Heart right ventricle (tissue), 16 donors: ENCODE results near the gene ROS1. TPM values are rescaled to one million over a fixed set of nuclear protein-coding genes. Genes with fewer than 3 reads are reported as not detected.
A peak's percentile ranks its signal among the peaks of the same experiment; 100 is the strongest.

Experiments used
- ATAC-seq, 8 donors: fragments of 200-7000 bp; cut with Tn5 transposase; one replicate each; pipeline ENCODE4 v1.9.1; 2020; ENCODE audit warnings: mild to moderate bottlenecking in 8 of 8, moderate library complexity in 8 of 8, moderate number of reproducible peaks in 1 of 8
- DNase-seq, 2 donors: peaks; one replicate each; pipeline ENCODE4 v3.0.0-alpha.2; 2020
- H3K27ac ChIP-seq, 10 donors: fragments of 200-600 bp; sonication (generic) in 2 of 10; one replicate each; pipeline versions ENCODE4 v1.5.0 to v1.8.0; 2020 to 2022; ENCODE audit warnings: mild to moderate bottlenecking in 3 of 10
- H3K27me3 ChIP-seq, 7 donors: fragments of 200-600 bp; one replicate each; pipeline ENCODE4 v1.8.0; 2021 to 2022; ENCODE audit warnings: mild to moderate bottlenecking in 2 of 7
- H3K36me3 ChIP-seq, 9 donors: fragments of 200-600 bp; sonication (generic) in 1 of 9; one replicate each; pipeline versions ENCODE4 v1.5.0 to v1.8.0; 2020 to 2022; ENCODE audit warnings: mild to moderate bottlenecking in 2 of 9
- H3K4me1 ChIP-seq, 9 donors: fragments of 200-600 bp; sonication (generic) in 1 of 9; one replicate each; pipeline versions ENCODE4 v1.5.0 to v1.8.0; 2020 to 2022; ENCODE audit warnings: mild to moderate bottlenecking in 4 of 9
- H3K4me3 ChIP-seq, 10 donors: fragments of 200-600 bp; sonication (generic) in 2 of 10; one replicate each; pipeline versions ENCODE4 v1.5.0 to v1.8.0; 2020 to 2022; ENCODE audit warnings: mild to moderate bottlenecking in 7 of 10, moderate library complexity in 2 of 10
- H3K9me3 ChIP-seq, 11 donors: fragments of 200-600 bp in 10 of 11; sonication (generic) in 2 of 11; one replicate each; pipeline versions ENCODE4 v1.5.0 to v1.8.0; 2013 to 2022; ENCODE audit warnings: mild to moderate bottlenecking in 2 of 11, control low read depth in 1 of 11, moderate library complexity in 1 of 11
- WGBS, 2 donors: extraction: QIAGEN DNeasy Blood & Tissue Kit; methylation state at CpG; one replicate each; pipeline ENCODE4 v1.1.7; 2013; ENCODE audit warnings: inconsistent platforms in 1 of 2; 5-methylcytosine and 5-hydroxymethylcytosine counted together
- intact Hi-C, 10 donors: fragments of 100-400 bp; cut with DNase I; formaldehyde crosslinking; loops; one replicate each; pipeline versions ENCODE4 v1.11.1 to v1.14.2; 2022
- polyA plus RNA-seq, 2 donors: library from polyadenylated mRNA; stranded (reverse); fragments of 200-250 nt; gene quantifications; one replicate each; pipeline ENCODE4 v1.2.3, GENCODE V29; 2013
- total RNA-seq, 10 donors: library from RNA; stranded (reverse); fragmentation: NEBNext Ultra II Directional in 3 of 10; extraction: Animal tissue kit (Norgen Biotek cat#: 25700) in 3 of 10; gene quantifications; one replicate each; pipeline versions ENCODE4 v1.2.1 to v1.2.4, GENCODE V29; 2021 to 2023
- TF ChIP-seq, protein P1 (sequence below), 9 donors: fragments of 200-600 bp; sonication (generic) in 2 of 9; IDR thresholded peaks; one replicate each; pipeline versions ENCODE4 v1.5.0 to v1.8.0; 2021 to 2022; ENCODE audit warnings: antibody characterized with exemption in 9 of 9, mild to moderate bottlenecking in 5 of 9, moderate library complexity in 1 of 9
- donor health status: Arrhythmogenic right ventricular cardiomyopathy.
- donor health status: ischemic (EF 13 %, LVEDD 7.1; RV severe dilation, severe dysfunction).
- donor health status: healthy with polysubstance abuse.
- donor health status: DM: no; HTN: yes; CAD: no.
- donor health status: DM: no; HTN: no; CAD: no.
- donor health status: ischemic (EF 25% LVEDD 6.9; RV normal size, moderate dysfunction).
- donor health status: ischemic (EF 25% LVEDD 5.7; RV mildly dilated, moderate dysfunction).
- donor health status: healthy.
- donor health status: DM: yes; HTN: yes; CAD: no.
- donor health status: Ischemic cardiomyopathy.
- donor health status: ischemic (EF 35%, LVEDD 5.7; RV mildly dilated, moderate dysfunction).
- donor health status: nonischemic (EF 11% LVEDD 7.7; RV severe dilation, severe dysfunction).
- donor health status: DM: yes; HTN: yes; CAD: no.
- donor health status: PGD.
- donor health status: ischemic (EF 29% LVEDD 5.4; RV normal size, mild dysfunction).
- donor health status: nonischemic (EF 23%, LVEDD 6.1; RV moderate dilation, normal function).

Gene ROS1
- total and polyA plus RNA-seq, 12 donors: 0.02 to 0.13 (median 0.08) TPM; not detected in 4

DNA sequence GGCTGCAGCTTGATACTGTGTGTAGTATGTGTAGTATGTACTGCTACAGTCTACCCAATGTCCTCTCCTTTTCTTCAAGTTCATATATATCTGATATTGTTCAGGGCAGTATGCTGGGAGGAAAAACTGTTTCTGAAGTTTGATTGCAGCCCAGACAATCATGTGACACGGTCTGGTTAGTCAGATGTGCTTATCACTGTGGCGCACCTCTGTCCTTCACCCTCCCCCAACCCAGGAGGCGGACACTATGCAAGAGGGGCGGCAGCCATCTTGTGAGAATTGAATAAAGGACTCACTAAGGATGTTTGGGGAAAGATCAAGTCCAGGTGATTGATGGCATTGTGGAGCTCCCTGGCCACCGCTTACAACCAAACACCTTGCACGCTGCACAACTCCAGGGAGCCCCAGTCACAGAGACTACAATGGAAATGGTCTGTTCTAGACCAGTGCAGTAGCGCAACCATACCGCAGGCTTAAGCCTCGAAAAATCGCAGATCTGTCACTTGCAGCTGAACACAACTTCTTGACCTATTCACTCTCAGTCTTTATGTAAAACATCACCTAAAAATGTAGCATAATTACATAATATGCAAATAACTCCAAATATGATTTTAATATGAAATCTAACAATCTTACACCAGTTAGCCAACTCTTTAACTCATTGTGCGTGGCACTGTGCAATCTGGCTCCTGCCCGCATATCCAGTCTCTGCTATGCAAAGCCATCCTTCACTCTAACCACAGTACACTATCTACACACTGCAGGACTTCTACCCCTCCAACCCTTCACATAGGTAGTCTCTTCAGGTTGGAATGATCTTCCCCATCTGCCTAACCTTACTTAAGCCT lies 81.1 kb downstream of the ROS1 start:
- intact Hi-C loops: loop anchor here in 9 of 10 donors (5.0 to 10.0 kb wide), 8 partner anchors 100 to 480 kb away; partner anchors contain the start of gene GOPC (in 4 of the 9)

GRCh38 chr6:117338567-117338966 lies 87.2 kb downstream of the ROS1 start:
- intact Hi-C loops: no loop called here
- WGBS, 2 donors: 25 to 31% methylated on average over 1 of the region's 1 CpG
- Histone ChIP-seq H3K36me3 (no peaks in the 10 kb centered on the region), H3K4me3 (no peak overlapping the region), H3K9me3 (peaks cover 0 to 5% (median 0%) of the 10 kb centered on the region in 11 donors), H3K4me1 (no peaks in the 10 kb centered on the region), H3K27me3 (peaks cover 0 to 3% (median 0%) of the 10 kb centered on the region in 7 donors), H3K27ac (no peak overlapping the region)
- ATAC-seq (peak in 6 of 8 donors; percentile 46 to 75 (median 72)), DNase-seq (peak; percentile 17 to 49)
- TF ChIP-seq, protein P1, sequence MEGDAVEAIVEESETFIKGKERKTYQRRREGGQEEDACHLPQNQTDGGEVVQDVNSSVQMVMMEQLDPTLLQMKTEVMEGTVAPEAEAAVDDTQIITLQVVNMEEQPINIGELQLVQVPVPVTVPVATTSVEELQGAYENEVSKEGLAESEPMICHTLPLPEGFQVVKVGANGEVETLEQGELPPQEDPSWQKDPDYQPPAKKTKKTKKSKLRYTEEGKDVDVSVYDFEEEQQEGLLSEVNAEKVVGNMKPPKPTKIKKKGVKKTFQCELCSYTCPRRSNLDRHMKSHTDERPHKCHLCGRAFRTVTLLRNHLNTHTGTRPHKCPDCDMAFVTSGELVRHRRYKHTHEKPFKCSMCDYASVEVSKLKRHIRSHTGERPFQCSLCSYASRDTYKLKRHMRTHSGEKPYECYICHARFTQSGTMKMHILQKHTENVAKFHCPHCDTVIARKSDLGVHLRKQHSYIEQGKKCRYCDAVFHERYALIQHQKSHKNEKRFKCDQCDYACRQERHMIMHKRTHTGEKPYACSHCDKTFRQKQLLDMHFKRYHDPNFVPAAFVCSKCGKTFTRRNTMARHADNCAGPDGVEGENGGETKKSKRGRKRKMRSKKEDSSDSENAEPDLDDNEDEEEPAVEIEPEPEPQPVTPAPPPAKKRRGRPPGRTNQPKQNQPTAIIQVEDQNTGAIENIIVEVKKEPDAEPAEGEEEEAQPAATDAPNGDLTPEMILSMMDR (IDR thresholded peaks at IDR 0.05): no peak

More for the DNA sequence above, 81.1 kb downstream of the ROS1 start:
- H3K4me1 ChIP-seq: no peaks in the 10 kb centered on the region
- H3K9me3 ChIP-seq: no peaks in the 10 kb centered on the region
- no peaks in the 10 kb centered on the region for H3K36me3 ChIP-seq
- H3K27me3 ChIP-seq: peaks cover 0 to 9% (median 0%) of the 10 kb centered on the region in 7 donors
- 82 to 84% methylated on average over 12 of the region's 12 CpGs for WGBS, 2 donors
- no peak overlapping the region for H3K27ac ChIP-seq
- no peak overlapping the region for H3K4me3 ChIP-seq
- DNase-seq (no peak), ATAC-seq (no peak)
- TF ChIP-seq, protein P1 (IDR thresholded peaks at IDR 0.05): no peak

GRCh38 chr6:117329926-117330325 lies 95.8 kb downstream of the ROS1 start:
- Histone ChIP-seq H3K36me3 (no peaks in the 10 kb centered on the region), H3K9me3 (peaks cover 0 to 14% (median 0%) of the 10 kb centered on the region in 11 donors), H3K4me1 (no peaks in the 10 kb centered on the region), H3K27me3 (peaks cover 0 to 6% (median 0%) of the 10 kb centered on the region in 7 donors), H3K27ac (no peak overlapping the region), H3K4me3 (no peak overlapping the region)
- WGBS, 2 donors: 90 to 91% methylated on average over 7 of the region's 7 CpGs
- TF ChIP-seq, protein P1 (IDR thresholded peaks at IDR 0.05): no peak
- DNase-seq (no peak), ATAC-seq (no peak)
- intact Hi-C loops: no loop called here

DNA sequence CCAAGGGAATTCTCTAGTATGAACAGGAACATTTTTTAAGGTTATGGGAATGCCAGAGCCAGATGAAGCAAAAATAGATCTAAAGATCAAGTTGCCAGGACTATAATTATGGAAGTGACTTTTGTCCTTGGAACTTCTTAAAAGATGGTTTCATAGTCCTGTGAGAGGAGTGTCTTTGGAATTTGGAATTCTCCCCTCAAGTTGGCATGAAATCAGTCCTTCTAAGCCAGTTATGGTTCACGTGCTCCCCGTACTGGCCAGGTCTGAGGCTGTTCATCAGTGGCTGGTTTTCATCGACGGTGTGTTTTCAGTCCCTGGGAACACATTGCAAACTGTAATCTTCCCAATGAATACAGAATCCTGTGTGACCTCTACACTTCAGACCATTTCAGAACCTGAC lies 97.2 kb downstream of the ROS1 start:
- TF ChIP-seq, protein P1 (IDR thresholded peaks at IDR 0.05): no peak
- Histone ChIP-seq H3K4me1 (no peaks in the 10 kb centered on the region), H3K27ac (no peak overlapping the region), H3K36me3 (no peaks in the 10 kb centered on the region), H3K27me3 (peaks cover 0 to 6% (median 0%) of the 10 kb centered on the region in 7 donors), H3K9me3 (peaks cover 0 to 14% (median 0%) of the 10 kb centered on the region in 11 donors), H3K4me3 (no peak overlapping the region)
- DNase-seq: no peak
- 73 to 81% methylated on average over 4 of the region's 4 CpGs for WGBS, 2 donors
- intact Hi-C loops: no loop called here
- ATAC-seq: no peak
